ENCODE measurements around the gene SURF6. TPM values are rescaled to one million over a fixed set of nuclear protein-coding genes. Genes with fewer than 3 reads are reported as not detected.

SURF6 gene
- total RNA-seq, 1 experiment from 2014 or later = 5.6 TPM

GRCh38 chr9:133347985-133348717 is 12.2 kb upstream of the SURF6 start, which contains the start of the genes MED22 and RPL7A:
MED22 (minus strand) TSS chr9:133348131; CDS start chr9:133346662, 1,469 bp downstream.
RPL7A (plus strand) TSS chr9:133348218; CDS start chr9:133348244, 26 bp downstream.
- DNase-seq = peak; percentile 98
- peak within 1 kb of the TSS; percentile 95 for H3K9ac ChIP-seq (ENCODE audit: low read length)
- H3K4me3 ChIP-seq (ENCODE audit: low read length) = peak within 1 kb of the TSS; percentile 100
- H3K9me2 ChIP-seq (replicated peaks; ENCODE audit: insufficient read depth, low read length) = no peaks in the 10 kb centered on the region
- H3K36me3 ChIP-seq (ENCODE audit: insufficient read depth, low read length) = peaks cover 41% of the 10 kb centered on the region
- H3K4me2 ChIP-seq (ENCODE audit: low read depth, low read length, poor library complexity, severe bottlenecking) = peak within 1 kb of the TSS; percentile 93
- peaks cover 29% of the 10 kb centered on the region for H4K20me1 ChIP-seq (ENCODE audit: insufficient read depth, low read depth, low read length)
- H3K27me3 ChIP-seq (ENCODE audit: low read length) = no peaks in the 10 kb centered on the region
- H3K4me1 ChIP-seq (ENCODE audit: low read length) = peaks cover 36% of the 10 kb centered on the region
- no peaks in the 10 kb centered on the region for H3K9me3 ChIP-seq (ENCODE audit: low read length)
- peak within 1 kb of the TSS; percentile 97 for H3K27ac ChIP-seq (ENCODE audit: low read length)
- H3K79me2 ChIP-seq (ENCODE audit: low read length) = peaks cover 51% of the 10 kb centered on the region
- H2AFZ ChIP-seq (ENCODE audit: low read length) = no peak within 1 kb of the TSS

- Histone ChIP-seq H3K79me2 (ENCODE audit: low read length) (peaks cover 51% of the 10 kb centered on the region), H4K20me1 (ENCODE audit: insufficient read depth, low read depth, low read length) (peaks cover 29% of the 10 kb centered on the region), H3K9me2 (replicated peaks; ENCODE audit: insufficient read depth, low read length) (no peaks in the 10 kb centered on the region), H3K9ac (ENCODE audit: low read length) (peak overlapping the region; percentile 95), H3K27me3 (ENCODE audit: low read length) (no peaks in the 10 kb centered on the region), H2AFZ (ENCODE audit: low read length) (no peak overlapping the region), H3K4me2 (ENCODE audit: low read depth, low read length, poor library complexity, severe bottlenecking) (peak overlapping the region; percentile 93), H3K4me3 (ENCODE audit: low read length) (peak overlapping the region; percentile 100), H3K9me3 (ENCODE audit: low read length) (no peaks in the 10 kb centered on the region), H3K27ac (ENCODE audit: low read length) (0 out of 2 replicates have a peak overlapping the region, but pooled peaks have one; percentile 29), H3K36me3 (ENCODE audit: insufficient read depth, low read length) (peaks cover 41% of the 10 kb centered on the region), H3K4me1 (ENCODE audit: low read length) (peaks cover 32% of the 10 kb centered on the region)
- peak; percentile 73 for DNase-seq
Measured at GRCh38 chr9:133347515-133347984, 11.6 kb upstream of the SURF6 start.

- DNase-seq = no peak
- Histone ChIP-seq H3K4me2 (ENCODE audit: low read depth, low read length, poor library complexity, severe bottlenecking) (peak overlapping the region; percentile 66), H3K9ac (ENCODE audit: low read length) (peak overlapping the region; percentile 95), H3K36me3 (ENCODE audit: insufficient read depth, low read length) (peaks cover 31% of the 10 kb centered on the region), H4K20me1 (ENCODE audit: insufficient read depth, low read depth, low read length) (peaks cover 26% of the 10 kb centered on the region), H3K9me3 (ENCODE audit: low read length) (no peaks in the 10 kb centered on the region), H3K4me3 (ENCODE audit: low read length) (peak overlapping the region; percentile 100), H3K9me2 (replicated peaks; ENCODE audit: insufficient read depth, low read length) (no peaks in the 10 kb centered on the region), H3K27me3 (ENCODE audit: low read length) (no peaks in the 10 kb centered on the region), H2AFZ (ENCODE audit: low read length) (no peak overlapping the region), H3K27ac (ENCODE audit: low read length) (no peak overlapping the region), H3K79me2 (ENCODE audit: low read length) (peaks cover 51% of the 10 kb centered on the region), H3K4me1 (ENCODE audit: low read length) (peaks cover 28% of the 10 kb centered on the region)
Measured at GRCh38 chr9:133346021-133346785, 10.2 kb upstream of the SURF6 start.

- Histone ChIP-seq H3K4me2 (ENCODE audit: low read depth, low read length, poor library complexity, severe bottlenecking) (no peak overlapping the region), H3K4me1 (ENCODE audit: low read length) (peaks cover 25% of the 10 kb centered on the region), H3K9me3 (ENCODE audit: low read length) (no peaks in the 10 kb centered on the region), H3K36me3 (ENCODE audit: insufficient read depth, low read length) (peaks cover 31% of the 10 kb centered on the region), H3K79me2 (ENCODE audit: low read length) (peaks cover 51% of the 10 kb centered on the region), H3K9me2 (replicated peaks; ENCODE audit: insufficient read depth, low read length) (no peaks in the 10 kb centered on the region), H3K4me3 (ENCODE audit: low read length) (no peak overlapping the region), H4K20me1 (ENCODE audit: insufficient read depth, low read depth, low read length) (peaks cover 26% of the 10 kb centered on the region), H3K9ac (ENCODE audit: low read length) (no peak overlapping the region), H3K27me3 (ENCODE audit: low read length) (no peaks in the 10 kb centered on the region), H3K27ac (ENCODE audit: low read length) (no peak overlapping the region), H2AFZ (ENCODE audit: low read length) (no peak overlapping the region)
- DNase-seq = no peak
Measured at GRCh38 chr9:133345596-133345995, 9.6 kb upstream of the SURF6 start.

- Histone ChIP-seq H3K79me2 (ENCODE audit: low read length) (peaks cover 47% of the 10 kb centered on the region), H3K9me2 (replicated peaks; ENCODE audit: insufficient read depth, low read length) (no peaks in the 10 kb centered on the region), H4K20me1 (ENCODE audit: insufficient read depth, low read depth, low read length) (peaks cover 24% of the 10 kb centered on the region), H3K27me3 (ENCODE audit: low read length) (no peaks in the 10 kb centered on the region), H2AFZ (ENCODE audit: low read length) (no peak overlapping the region), H3K27ac (ENCODE audit: low read length) (no peak overlapping the region), H3K36me3 (ENCODE audit: insufficient read depth, low read length) (peaks cover 27% of the 10 kb centered on the region), H3K9me3 (ENCODE audit: low read length) (no peaks in the 10 kb centered on the region), H3K4me2 (ENCODE audit: low read depth, low read length, poor library complexity, severe bottlenecking) (no peak overlapping the region), H3K4me1 (ENCODE audit: low read length) (peaks cover 18% of the 10 kb centered on the region), H3K9ac (ENCODE audit: low read length) (no peak overlapping the region), H3K4me3 (ENCODE audit: low read length) (no peak overlapping the region)
- DNase-seq = no peak
Measured at GRCh38 chr9:133344979-133345378, 9.0 kb upstream of the SURF6 start.

- no peak for DNase-seq
- Histone ChIP-seq H3K9me2 (replicated peaks; ENCODE audit: insufficient read depth, low read length) (no peaks in the 10 kb centered on the region), H3K9ac (ENCODE audit: low read length) (no peak overlapping the region), H3K4me3 (ENCODE audit: low read length) (no peak overlapping the region), H3K27me3 (ENCODE audit: low read length) (no peaks in the 10 kb centered on the region), H3K9me3 (ENCODE audit: low read length) (no peaks in the 10 kb centered on the region), H3K36me3 (ENCODE audit: insufficient read depth, low read length) (peaks cover 18% of the 10 kb centered on the region), H3K4me1 (ENCODE audit: low read length) (peaks cover 9% of the 10 kb centered on the region), H3K4me2 (ENCODE audit: low read depth, low read length, poor library complexity, severe bottlenecking) (no peak overlapping the region), H3K27ac (ENCODE audit: low read length) (no peak overlapping the region), H4K20me1 (ENCODE audit: insufficient read depth, low read depth, low read length) (peaks cover 15% of the 10 kb centered on the region), H2AFZ (ENCODE audit: low read length) (no peak overlapping the region), H3K79me2 (ENCODE audit: low read length) (peaks cover 38% of the 10 kb centered on the region)
Measured at GRCh38 chr9:133344071-133344470, 8.1 kb upstream of the SURF6 start.

- Histone ChIP-seq H3K4me3 (ENCODE audit: low read length) (no peak overlapping the region), H3K9me3 (ENCODE audit: low read length) (no peaks in the 10 kb centered on the region), H3K27me3 (ENCODE audit: low read length) (no peaks in the 10 kb centered on the region), H3K79me2 (ENCODE audit: low read length) (peaks cover 24% of the 10 kb centered on the region), H3K9ac (ENCODE audit: low read length) (no peak overlapping the region), H3K4me2 (ENCODE audit: low read depth, low read length, poor library complexity, severe bottlenecking) (no peak overlapping the region), H4K20me1 (ENCODE audit: insufficient read depth, low read depth, low read length) (peaks cover 6% of the 10 kb centered on the region; the same call in 1 of the 2 replicates), H3K4me1 (ENCODE audit: low read length) (peaks cover 8% of the 10 kb centered on the region), H3K36me3 (ENCODE audit: insufficient read depth, low read length) (peaks cover 9% of the 10 kb centered on the region; the same call in 1 of the 2 replicates), H2AFZ (ENCODE audit: low read length) (no peak overlapping the region), H3K27ac (ENCODE audit: low read length) (no peak overlapping the region), H3K9me2 (replicated peaks; ENCODE audit: insufficient read depth, low read length) (no peaks in the 10 kb centered on the region)
- DNase-seq = no peak
Measured at GRCh38 chr9:133342570-133342969, 6.6 kb upstream of the SURF6 start.

GRCh38 chr9:133342069-133342406 is 6.0 kb upstream of the SURF6 start:
- no peak for DNase-seq
- no peak overlapping the region for H3K27ac ChIP-seq (ENCODE audit: low read length)
- H3K4me2 ChIP-seq (ENCODE audit: low read depth, low read length, poor library complexity, severe bottlenecking) = no peak overlapping the region
- H3K9ac ChIP-seq (ENCODE audit: low read length) = no peak overlapping the region
- no peaks in the 10 kb centered on the region for H3K9me2 ChIP-seq (replicated peaks; ENCODE audit: insufficient read depth, low read length)
- H3K36me3 ChIP-seq (ENCODE audit: insufficient read depth, low read length) = peaks cover 9% of the 10 kb centered on the region; the same call in 1 of the 2 replicates
- no peaks in the 10 kb centered on the region for H3K27me3 ChIP-seq (ENCODE audit: low read length)
- no peaks in the 10 kb centered on the region for H3K9me3 ChIP-seq (ENCODE audit: low read length)
- no peak overlapping the region for H3K4me3 ChIP-seq (ENCODE audit: low read length)
- H3K4me1 ChIP-seq (ENCODE audit: low read length) = peaks cover 8% of the 10 kb centered on the region
- H3K79me2 ChIP-seq (ENCODE audit: low read length) = peaks cover 19% of the 10 kb centered on the region
- peaks cover 6% of the 10 kb centered on the region; the same call in 1 of the 2 replicates for H4K20me1 ChIP-seq (ENCODE audit: insufficient read depth, low read depth, low read length)
- H2AFZ ChIP-seq (ENCODE audit: low read length) = no peak overlapping the region
